Measurements from ENCODE around the gene KRTDAP.

The KRTDAP gene

GRCh38 chr19:35512831-35513627, 22.8 kb upstream of the KRTDAP start:
- DNase-seq, result no peak

DNA sequence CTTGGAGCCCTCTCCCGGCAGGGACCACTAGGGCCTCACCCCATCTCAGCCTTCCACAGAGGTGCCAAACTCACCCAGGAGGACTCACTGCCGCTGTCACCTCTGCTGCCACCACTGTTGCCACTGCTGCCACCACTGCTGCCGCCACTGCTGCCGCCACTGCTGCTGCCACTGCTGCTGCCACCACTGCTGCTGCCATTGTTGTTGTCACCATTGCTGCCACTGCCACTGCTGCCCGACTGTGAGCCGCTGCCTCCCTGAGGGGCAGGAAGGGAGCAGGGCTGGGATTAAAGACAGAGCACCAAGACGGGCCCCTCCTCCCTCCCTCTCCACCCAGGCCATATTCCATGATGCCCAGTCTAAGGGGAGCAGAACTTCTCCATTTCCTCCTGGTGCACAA, 21.1 kb upstream of the KRTDAP start:
- DNase-seq, result no peak

DNA sequence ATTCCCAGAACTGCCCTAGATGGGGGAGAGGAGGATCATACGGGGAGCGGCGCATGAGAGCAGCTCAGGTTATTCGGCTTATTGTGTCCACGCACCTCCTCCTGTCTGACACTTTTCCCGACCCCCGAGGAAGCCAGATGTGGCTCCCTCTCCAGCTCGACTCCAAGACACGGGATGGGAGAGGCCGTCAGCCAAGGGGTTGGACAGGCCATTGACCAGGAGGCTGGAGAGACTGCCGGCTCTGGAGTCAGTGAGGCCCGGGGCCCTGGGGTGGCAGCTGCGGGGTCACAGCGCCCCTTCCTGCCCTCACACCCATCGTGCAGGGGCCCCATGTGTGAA, 20.3 kb upstream of the KRTDAP start:
- no peak for DNase-seq

DNA sequence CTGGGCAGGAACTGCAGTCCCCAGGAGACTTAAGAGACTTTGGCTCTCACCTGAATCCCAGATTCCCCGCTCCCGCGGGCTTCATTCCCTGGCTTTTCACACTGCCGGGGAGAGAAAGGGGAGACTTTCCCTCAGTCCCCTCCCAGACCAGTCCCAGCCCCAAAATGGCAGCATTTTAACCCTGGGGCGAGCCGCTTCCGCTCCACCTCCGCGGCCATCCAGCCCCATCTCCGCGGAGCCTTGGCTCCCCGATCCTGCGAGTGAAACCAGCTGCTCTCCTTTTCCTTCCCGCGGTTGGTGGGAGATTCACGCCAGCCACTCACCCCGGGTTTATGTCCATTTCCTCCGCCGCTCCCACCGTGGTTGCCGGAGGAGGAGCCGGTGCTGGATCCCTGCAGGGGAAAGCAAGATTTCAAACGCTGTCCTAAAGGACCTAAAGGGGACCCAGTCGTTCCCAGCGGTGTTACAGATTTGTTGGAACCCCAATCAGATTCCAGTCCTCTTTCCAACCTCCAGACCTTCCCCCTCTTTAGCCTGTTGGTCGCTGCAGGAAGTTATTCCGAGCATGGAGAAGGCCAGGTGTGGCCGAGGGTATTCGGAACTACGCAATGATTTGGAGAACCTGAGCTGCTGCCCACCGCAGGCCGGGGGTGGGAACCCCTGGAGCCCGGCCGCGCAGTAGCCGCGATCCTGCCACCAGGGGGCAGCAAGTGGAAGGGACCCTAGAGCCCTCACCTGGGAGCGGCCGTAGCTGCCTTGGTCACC, 19.8 kb upstream of the KRTDAP start:
- peak; percentile 62 for DNase-seq

DNA sequence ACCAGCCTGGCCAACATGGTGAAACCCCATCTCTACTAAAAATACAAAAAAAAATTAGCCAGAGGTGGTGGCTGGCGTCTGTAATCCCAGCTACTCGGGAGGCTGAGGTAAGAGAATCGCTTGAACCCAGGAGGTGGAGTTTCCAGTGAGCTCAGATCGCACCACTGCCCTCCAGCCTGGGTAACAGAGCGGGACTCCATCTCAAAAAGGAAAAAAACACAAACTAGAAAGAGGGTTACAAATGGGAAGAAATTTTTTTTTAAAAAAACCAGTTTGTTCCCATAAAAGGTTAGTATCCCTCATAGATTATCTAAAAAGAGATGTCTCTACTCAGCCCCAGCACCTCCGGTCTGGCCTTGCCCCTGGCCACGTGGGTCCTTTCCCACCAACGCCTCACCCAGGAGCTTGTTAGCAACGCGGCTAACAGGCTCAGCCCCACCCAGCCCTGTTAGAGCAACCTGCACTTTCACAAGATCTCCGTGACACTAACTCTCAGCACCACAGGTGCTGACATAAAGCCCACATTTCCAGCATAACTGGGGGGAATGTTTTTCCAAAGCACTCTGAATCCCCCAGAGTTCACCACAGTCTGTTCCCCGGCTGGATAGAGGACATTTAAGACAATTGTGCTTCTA, 18.9 kb upstream of the KRTDAP start:
- peak; percentile 41 for DNase-seq

DNA sequence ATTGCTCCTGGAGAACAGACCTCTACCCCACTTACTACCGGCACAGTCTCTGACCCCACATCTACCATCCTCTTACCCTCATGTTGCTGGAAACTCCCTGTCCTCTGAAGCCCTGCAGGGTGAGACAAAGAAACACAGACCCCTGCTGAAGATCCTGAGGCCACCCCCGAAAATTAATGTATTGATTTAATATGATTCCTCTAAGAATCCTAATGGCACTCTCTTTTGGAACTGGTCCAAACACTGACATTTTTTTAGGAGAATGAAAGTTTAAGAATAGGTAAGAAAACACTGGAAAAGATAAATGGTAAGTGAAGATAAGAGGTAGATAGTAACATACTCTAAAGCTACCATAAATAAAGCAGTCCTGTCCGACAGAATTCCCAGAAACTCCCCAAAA, 17.9 kb upstream of the KRTDAP start:
- no peak for DNase-seq

- no peak for DNase-seq
Measured at GRCh38 chr19:35507561-35507960, 17.3 kb upstream of the KRTDAP start.

- DNase-seq, result no peak
Measured at GRCh38 chr19:35506011-35506410, 15.7 kb upstream of the KRTDAP start.

GRCh38 chr19:35502751-35503150, 12.5 kb upstream of the KRTDAP start:
- DNase-seq, result no peak

- DNase-seq, result no peak
Measured at GRCh38 chr19:35501684-35502083, 11.4 kb upstream of the KRTDAP start.

- DNase-seq, result no peak
Measured at GRCh38 chr19:35500611-35501010, 10.3 kb upstream of the KRTDAP start.

- DNase-seq, result no peak
Measured at GRCh38 chr19:35498984-35499527, 8.8 kb upstream of the KRTDAP start.

DNA sequence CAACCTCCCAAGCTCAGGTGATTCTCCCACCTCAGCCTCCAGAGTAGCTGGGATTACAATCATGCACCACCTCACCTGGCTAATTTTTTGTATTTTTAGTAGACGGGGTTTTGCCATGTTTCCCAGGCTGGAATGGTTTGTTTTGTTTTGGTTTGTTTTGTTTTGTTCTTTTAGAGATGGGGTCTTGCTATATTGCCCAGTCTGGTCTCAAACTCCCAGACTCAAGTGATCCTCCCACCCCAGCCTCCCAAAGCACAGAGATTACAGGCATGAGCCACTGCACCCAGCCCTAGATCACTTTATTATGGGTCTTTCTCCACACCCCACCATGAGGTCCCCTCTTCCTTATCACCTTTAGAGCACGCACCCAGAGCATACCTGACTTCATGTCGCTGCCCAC, 8.0 kb upstream of the KRTDAP start:
- no peak for DNase-seq

GRCh38 chr19:35497406-35497805, 7.1 kb upstream of the KRTDAP start:
- DNase-seq, result no peak

DNA sequence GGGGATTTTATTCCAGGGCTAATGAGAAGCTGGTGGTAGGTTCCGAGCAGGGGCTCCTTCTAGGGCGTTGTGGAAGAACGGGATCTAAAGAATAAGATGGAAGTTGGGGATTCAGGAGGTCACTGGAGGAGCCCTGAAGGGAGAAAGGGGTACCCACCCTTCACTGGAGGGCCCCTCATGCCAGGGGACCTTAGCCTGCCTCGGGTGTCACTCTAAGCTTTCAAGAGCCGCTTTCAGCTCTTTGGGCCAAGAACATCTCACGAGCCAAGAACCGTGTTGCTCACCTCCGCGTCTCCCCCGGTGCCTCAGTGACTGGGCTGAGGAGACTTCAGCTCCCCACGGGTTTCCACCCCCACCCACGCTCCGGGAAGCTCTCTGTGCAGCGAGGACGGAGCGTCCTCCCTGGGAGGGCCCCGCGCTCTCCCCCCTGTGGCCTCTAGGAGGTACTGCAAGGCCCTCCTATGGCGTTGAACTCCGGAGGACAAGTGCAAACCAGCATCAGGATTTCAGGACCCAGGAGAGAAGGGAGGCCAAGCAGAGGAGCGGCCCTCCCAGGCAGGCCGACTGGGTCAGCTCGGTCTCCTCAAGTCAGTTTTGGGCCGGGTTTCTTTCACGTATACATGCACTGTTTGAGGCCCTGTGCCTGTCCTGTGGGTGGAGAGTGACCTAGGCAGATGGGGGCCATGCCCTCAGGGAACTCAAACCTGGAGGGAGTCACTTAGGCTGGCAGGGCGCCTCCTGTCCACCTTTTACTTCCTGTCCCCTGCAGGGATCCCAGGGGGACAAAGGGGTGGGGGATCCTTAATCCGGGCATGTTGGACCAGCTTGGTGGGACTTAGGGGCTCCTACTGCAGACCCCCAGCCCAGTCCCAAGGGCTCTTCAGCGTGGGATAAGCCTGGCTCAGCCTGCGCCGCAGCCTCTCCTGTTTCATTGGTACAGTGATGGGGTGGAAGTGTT, 5.1 kb upstream of the KRTDAP start:
- peak; percentile 66 for DNase-seq

- no peak for DNase-seq
Measured at GRCh38 chr19:35493971-35494370, 3.7 kb upstream of the KRTDAP start.

DNA sequence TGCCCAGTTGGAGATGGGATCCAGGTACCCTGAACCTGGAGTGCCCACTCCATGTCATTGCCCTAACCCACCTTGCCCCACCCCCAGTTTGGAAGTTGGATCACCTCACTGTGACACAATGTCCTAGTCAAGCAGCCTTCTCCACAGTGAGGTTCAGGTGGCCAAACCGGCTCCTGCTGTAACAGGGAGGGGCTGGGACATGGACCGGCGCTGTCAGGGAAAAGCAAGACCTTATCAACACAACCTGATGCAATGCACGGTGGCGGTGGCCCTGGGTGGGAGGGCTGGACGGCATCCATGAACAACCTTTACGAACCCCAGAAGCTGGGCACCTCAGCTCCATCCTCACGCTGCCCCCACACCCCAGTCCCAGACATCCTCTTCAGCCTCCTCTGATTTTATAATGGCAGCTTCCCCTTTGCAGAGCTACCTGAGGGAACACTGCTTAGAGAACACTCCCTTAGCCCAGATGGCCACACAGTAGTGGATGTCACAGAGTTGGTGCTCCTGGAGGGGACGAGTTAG, 1.6 kb upstream of the KRTDAP start:
- no peak for DNase-seq

GRCh38 chr19:35488677-35489076, 1.6 kb downstream of the KRTDAP start:
- no peak for DNase-seq

- DNase-seq, result no peak
Measured at GRCh38 chr19:35487656-35488182, 2.5 kb downstream of the KRTDAP start.

DNA sequence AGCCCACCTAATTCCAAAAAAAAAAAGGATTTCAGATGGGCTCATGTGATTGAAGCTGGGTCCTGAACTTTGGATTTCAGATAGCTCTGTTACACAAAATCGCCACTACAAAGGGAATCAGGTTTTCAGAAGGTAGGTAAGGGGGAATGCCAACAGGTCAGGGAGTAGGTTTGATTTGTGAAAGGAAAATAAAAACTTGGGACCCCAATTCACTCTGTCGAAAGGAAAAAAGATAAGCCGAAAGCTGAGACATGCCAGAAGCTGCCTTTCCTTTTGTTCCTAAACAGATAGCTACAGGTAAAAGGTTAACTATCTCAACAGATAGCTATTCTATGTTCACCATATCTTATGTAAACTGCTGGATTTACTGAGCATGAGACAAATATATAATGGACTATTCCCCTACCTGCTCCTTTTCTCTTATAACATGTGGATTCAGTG, 4.0 kb downstream of the KRTDAP start:
- no peak for DNase-seq

DNA sequence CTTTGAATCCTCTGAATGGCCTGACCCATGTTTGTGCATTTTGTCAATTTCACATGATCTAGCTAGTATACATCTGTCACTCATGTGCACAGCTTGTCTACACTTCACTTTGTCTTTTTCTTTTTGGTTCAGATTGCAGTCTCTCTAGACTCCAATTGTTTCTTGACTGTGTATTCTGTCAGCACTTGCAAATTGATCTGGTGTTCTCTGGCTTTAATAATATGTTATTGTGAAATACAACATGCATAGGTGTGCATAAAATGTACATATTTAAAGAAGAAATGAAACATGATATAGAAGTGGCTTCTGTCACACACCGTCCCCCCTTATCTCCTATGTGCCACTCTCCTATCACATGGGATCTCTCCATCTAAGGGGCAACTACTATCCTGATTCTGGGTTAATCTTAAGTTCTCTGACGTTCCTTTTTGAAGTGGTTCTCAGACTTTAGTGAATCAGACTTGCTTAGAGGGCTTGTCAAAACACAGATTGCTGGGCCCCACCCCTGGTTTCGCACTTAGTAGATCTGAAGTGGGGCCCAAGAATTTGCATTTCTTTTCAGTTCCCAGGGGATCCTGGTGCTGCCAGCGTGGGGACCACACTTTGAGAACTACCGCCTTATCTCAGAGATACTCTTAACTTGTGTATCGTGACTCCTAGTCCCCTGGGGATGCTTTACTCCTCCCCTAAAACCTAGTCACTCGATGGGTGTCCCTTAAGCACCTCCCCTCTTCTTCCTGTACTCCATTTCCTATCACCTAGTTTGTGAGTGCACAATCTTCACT, 5.8 kb downstream of the KRTDAP start:
- peak; percentile 49 for DNase-seq
